ENCODE results near the gene RPAP3. TPM values are rescaled to one million over a fixed set of nuclear protein-coding genes. Genes with fewer than 3 reads are reported as not detected.
"Not testable (repeated sequence)": the region's sequence is repeated elsewhere in the genome, so short reads cannot be mapped to it uniquely, and the experiment has no call there.

RPAP3 gene
- total RNA-seq, 3 donors from 2014 or later, result 11.4 to 25.0 (median 18.7) TPM

GRCh38 chr12:47636908-47637780 is 68.7 kb downstream of the RPAP3 start:
- Histone ChIP-seq H3K4me1 (no peaks in the 10 kb centered on the region), H3K27me3 (no peaks in the 10 kb centered on the region), H3K9me3 (peaks cover 7 to 13% of the 10 kb centered on the region in 2 donors), H3K27ac (no peak overlapping the region), H3K36me3 (no peaks in the 10 kb centered on the region), H3K4me3 (no peak overlapping the region)
- DNase-seq (ENCODE audit: low spot score in 2 of 2), result no peak
- intact Hi-C loops (cut with DNase I; ENCODE audit: low total_unique reads), result no loop called here
- TF ChIP-seq POLR2A (IDR thresholded peaks at IDR 0.05) (no peak), CTCF (IDR thresholded peaks at IDR 0.05) (no peak), POLR2AphosphoS5 (IDR thresholded peaks at IDR 0.05) (no peak)

GRCh38 chr12:47635770-47636169 is 70.1 kb downstream of the RPAP3 start:
- intact Hi-C loops (cut with DNase I; ENCODE audit: low total_unique reads); H3K9me3 ChIP-seq; H3K36me3 ChIP-seq; H3K27ac ChIP-seq; H3K27me3 ChIP-seq; H3K4me1 ChIP-seq; DNase-seq (ENCODE audit: low spot score in 2 of 2); H3K4me3 ChIP-seq: not testable (repeated sequence)

- H3K36me3 ChIP-seq, result no peaks in the 10 kb centered on the region
- intact Hi-C loops (cut with DNase I; ENCODE audit: low total_unique reads), result no loop called here
- no peak overlapping the region for H3K27ac ChIP-seq
- TF ChIP-seq CTCF (IDR thresholded peaks at IDR 0.05) (no peak), POLR2A (IDR thresholded peaks at IDR 0.05) (no peak), POLR2AphosphoS5 (IDR thresholded peaks at IDR 0.05) (no peak)
- no peaks in the 10 kb centered on the region for H3K4me1 ChIP-seq
- H3K4me3 ChIP-seq, result no peak overlapping the region
- H3K9me3 ChIP-seq, result peaks cover 5 to 9% of the 10 kb centered on the region in 2 donors
- no peak for DNase-seq (ENCODE audit: low spot score in 2 of 2)
- no peaks in the 10 kb centered on the region for H3K27me3 ChIP-seq
These were observed 71.7 kb downstream of the RPAP3 start for GRCh38 chr12:47634127-47634526.

GRCh38 chr12:47621960-47622359 is 83.9 kb downstream of the RPAP3 start:
- H3K4me1 ChIP-seq, result no peaks in the 10 kb centered on the region
- no peaks in the 10 kb centered on the region for H3K36me3 ChIP-seq
- intact Hi-C loops (cut with DNase I; ENCODE audit: low total_unique reads), result no loop called here
- no peaks in the 10 kb centered on the region for H3K27me3 ChIP-seq
- no peak overlapping the region for H3K4me3 ChIP-seq
- H3K9me3 ChIP-seq, result no peaks in the 10 kb centered on the region
- DNase-seq (ENCODE audit: low spot score in 2 of 2), result no peak
- no peak overlapping the region for H3K27ac ChIP-seq
- TF ChIP-seq POLR2AphosphoS5 (IDR thresholded peaks at IDR 0.05) (no peak), CTCF (IDR thresholded peaks at IDR 0.05) (no peak), POLR2A (IDR thresholded peaks at IDR 0.05) (no peak)

- DNase-seq (ENCODE audit: low spot score in 2 of 2), result no peak
- Histone ChIP-seq H3K9me3 (peaks cover 6 to 16% of the 10 kb centered on the region in 2 donors), H3K27ac (no peak overlapping the region), H3K36me3 (no peaks in the 10 kb centered on the region), H3K27me3 (no peaks in the 10 kb centered on the region), H3K4me3 (no peak overlapping the region), H3K4me1 (no peaks in the 10 kb centered on the region)
- intact Hi-C loops (cut with DNase I; ENCODE audit: low total_unique reads), result no loop called here
- no peak for TF ChIP-seq CTCF (IDR thresholded peaks at IDR 0.05)
- no peak for TF ChIP-seq POLR2A (IDR thresholded peaks at IDR 0.05)
- no peak for TF ChIP-seq POLR2AphosphoS5 (IDR thresholded peaks at IDR 0.05)
These were observed 88.4 kb downstream of the RPAP3 start for GRCh38 chr12:47617476-47617875.
